Keratinocyte (primary cell): ENCODE results near the gene PDS5B. TPM values are rescaled to one million over a fixed set of nuclear protein-coding genes. Genes with fewer than 3 reads are reported as not detected.

ENCODE experiments used
- DNase-seq: peaks from one replicate; pipeline ENCODE4 v3.0.0-alpha.2; 2011; ENCODE audit warnings: low read depth, missing footprints, low spot score
- FAIRE-seq: peaks from 2 replicates; lab custom pipeline; 2011; peaks lifted over from hg19 to GRCh38; lab: Jason Lieb, UNC
- H2AFZ ChIP-seq: 2 replicates; pipeline ENCODE4 v1.6.0; 2012; ENCODE audit warnings: low read length, control low read depth, inconsistent platforms; ENCODE audit not compliant: control insufficient read depth
- H3K27ac ChIP-seq: 2 replicates; pipeline ENCODE4 v1.5.1; 2011; ENCODE audit warnings: low read length; ENCODE audit not compliant: control insufficient read depth, insufficient read depth
- H3K27me3 ChIP-seq: 3 replicates; pipeline ENCODE4 v1.6.0; 2011; ENCODE audit warnings: low read length; ENCODE audit not compliant: control insufficient read depth, insufficient read depth; ENCODE audit errors: extremely low read depth
- H3K36me3 ChIP-seq, 2 experiments: 2 replicates in 1 of 2; 3 replicates in 1 of 2; pipeline ENCODE4 v1.5.1; 2011; ENCODE audit warnings: low read length in 2 of 2, mild to moderate bottlenecking in 1 of 2; ENCODE audit not compliant: control insufficient read depth in 2 of 2, insufficient read depth in 2 of 2; ENCODE audit errors: extremely low read depth in 1 of 2
- H3K4me1 ChIP-seq: 3 replicates; pipeline ENCODE4 v1.5.1; 2011; ENCODE audit warnings: low read length; ENCODE audit not compliant: control insufficient read depth, insufficient read depth; ENCODE audit errors: extremely low read depth
- H3K4me2 ChIP-seq: 3 replicates; pipeline ENCODE4 v1.6.0; 2011; ENCODE audit warnings: low read depth, low read length; ENCODE audit not compliant: control insufficient read depth, insufficient read depth; ENCODE audit errors: extremely low read depth
- H3K4me3 ChIP-seq, 3 experiments: fragments of 200-600 bp in 1 of 3; sonication (generic) in 1 of 3; 2 replicates in 2 of 3; 3 replicates in 1 of 3; pipeline ENCODE4 v1.5.1; 2011 to 2016; ENCODE audit warnings: low read length in 3 of 3, mild to moderate bottlenecking in 3 of 3, control low read depth in 2 of 3, inconsistent platforms in 1 of 3, low read depth in 1 of 3, mixed read lengths in 1 of 3, mixed run types in 1 of 3, moderate library complexity in 1 of 3; ENCODE audit not compliant: control insufficient read depth in 2 of 3, insufficient read depth in 2 of 3; ENCODE audit errors: extremely low read depth in 1 of 3
- H3K79me2 ChIP-seq: 2 replicates; pipeline ENCODE4 v1.6.0; 2012; ENCODE audit warnings: low read length; ENCODE audit not compliant: control insufficient read depth, insufficient read depth
- H3K9ac ChIP-seq: 3 replicates; pipeline ENCODE4 v1.6.0; 2011; ENCODE audit warnings: low read length; ENCODE audit not compliant: control insufficient read depth, insufficient read depth; ENCODE audit errors: extremely low read depth
- H3K9me1 ChIP-seq: 3 replicates; pipeline ENCODE4 v1.6.0; 2011; ENCODE audit warnings: low read length; ENCODE audit not compliant: control insufficient read depth, insufficient read depth; ENCODE audit errors: extremely low read depth
- H3K9me3 ChIP-seq: 2 replicates; pipeline ENCODE4 v1.5.1; 2012; ENCODE audit warnings: low read depth, low read length; ENCODE audit not compliant: control insufficient read depth
- H4K20me1 ChIP-seq: 3 replicates; pipeline ENCODE4 v1.6.0; 2011; ENCODE audit warnings: low read length; ENCODE audit not compliant: control insufficient read depth, insufficient read depth; ENCODE audit errors: extremely low read depth
- EZH2 ChIP-seq: IDR thresholded peaks from one replicate; pipeline ENCODE4 v1.6.1; 2012; ENCODE audit warnings: inconsistent platforms, mild to moderate bottlenecking, low read length, moderate library complexity
- dilution Hi-C: fragments of 300-500 bp; cut with MboI; formaldehyde crosslinking; loops from one replicate; pipeline ENCODE4 v1.7.0; 2020; ENCODE audit warnings: low sequenced_read_pairs; ENCODE audit not compliant: extremely low pct_ligation_motif_present
- polyA plus RNA-seq, 5 experiments: library from polyadenylated mRNA; depleted of rRNA in 3 of 5; stranded (reverse) in 3 of 5; stranded (forward) in 1 of 5; unstranded in 1 of 5; fragments of >200 nt; gene quantifications; 1 replicate in 1 of 5; 2 replicates in 3 of 5; 3 replicates in 1 of 5; pipeline versions ENCODE4 v1.2.1 to v1.2.3, GENCODE V29; 2011 to 2012; ENCODE audit warnings: missing spikeins in 2 of 5, low read depth in 1 of 5, low replicate concordance in 1 of 5
- TF ChIP-seq, protein P1 (sequence below), 3 experiments: IDR thresholded peaks in 1 of 3; conservative IDR thresholded peaks in 1 of 3; optimal IDR thresholded peaks in 1 of 3; 2 replicates in 2 of 3; 3 replicates in 1 of 3; pipeline versions ENCODE3 to v1.5.1; 2011; ENCODE audit warnings: low read length in 3 of 3, mild to moderate bottlenecking in 3 of 3, moderate library complexity in 2 of 3, control low read depth in 1 of 3, inconsistent platforms in 1 of 3; ENCODE audit not compliant: insufficient read depth in 2 of 3; ENCODE audit errors: extremely low read depth in 1 of 3

PDS5B gene
- polyA plus RNA-seq, 1 donor (not counting 4 experiments of a cell fraction or from before 2014, with no cell fraction given) = 6.9 TPM

DNA sequence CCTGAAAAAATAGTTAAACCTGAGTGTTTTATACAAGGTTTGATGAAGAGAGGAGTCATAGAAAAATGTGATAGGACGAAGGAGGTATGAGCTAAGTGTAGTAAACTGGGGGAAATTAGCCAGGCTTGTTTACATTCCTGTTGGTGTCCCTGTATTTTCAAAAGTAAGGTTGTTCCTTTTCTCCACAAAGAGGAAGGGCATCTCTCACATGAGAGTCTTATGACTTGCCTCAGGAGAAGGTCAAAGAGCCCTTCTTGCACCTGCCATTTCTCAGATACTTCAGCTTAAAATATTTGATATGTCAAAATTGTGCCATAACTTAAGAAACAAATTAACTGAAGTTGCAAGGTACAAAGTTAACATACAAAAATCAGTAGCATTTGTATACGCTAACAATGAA, 44.0 kb upstream of the PDS5B start:
- H2AFZ ChIP-seq = no peak overlapping the region
- H3K4me2 ChIP-seq = no peak overlapping the region
- no peaks in the 10 kb centered on the region for H4K20me1 ChIP-seq
- H3K36me3 ChIP-seq = no peaks in the 10 kb centered on the region
- no peak overlapping the region for H3K9ac ChIP-seq
- H3K4me3 ChIP-seq = no peak overlapping the region
- H3K27me3 ChIP-seq = no peaks in the 10 kb centered on the region
- peaks cover 3% of the 10 kb centered on the region for H3K4me1 ChIP-seq
- no peaks in the 10 kb centered on the region for H3K9me1 ChIP-seq
- FAIRE-seq (no peak), DNase-seq (no peak)
- dilution Hi-C loops = no loop called here
- H3K79me2 ChIP-seq = peaks cover 14% of the 10 kb centered on the region
- no peak for TF ChIP-seq EZH2
- TF ChIP-seq, protein P1, sequence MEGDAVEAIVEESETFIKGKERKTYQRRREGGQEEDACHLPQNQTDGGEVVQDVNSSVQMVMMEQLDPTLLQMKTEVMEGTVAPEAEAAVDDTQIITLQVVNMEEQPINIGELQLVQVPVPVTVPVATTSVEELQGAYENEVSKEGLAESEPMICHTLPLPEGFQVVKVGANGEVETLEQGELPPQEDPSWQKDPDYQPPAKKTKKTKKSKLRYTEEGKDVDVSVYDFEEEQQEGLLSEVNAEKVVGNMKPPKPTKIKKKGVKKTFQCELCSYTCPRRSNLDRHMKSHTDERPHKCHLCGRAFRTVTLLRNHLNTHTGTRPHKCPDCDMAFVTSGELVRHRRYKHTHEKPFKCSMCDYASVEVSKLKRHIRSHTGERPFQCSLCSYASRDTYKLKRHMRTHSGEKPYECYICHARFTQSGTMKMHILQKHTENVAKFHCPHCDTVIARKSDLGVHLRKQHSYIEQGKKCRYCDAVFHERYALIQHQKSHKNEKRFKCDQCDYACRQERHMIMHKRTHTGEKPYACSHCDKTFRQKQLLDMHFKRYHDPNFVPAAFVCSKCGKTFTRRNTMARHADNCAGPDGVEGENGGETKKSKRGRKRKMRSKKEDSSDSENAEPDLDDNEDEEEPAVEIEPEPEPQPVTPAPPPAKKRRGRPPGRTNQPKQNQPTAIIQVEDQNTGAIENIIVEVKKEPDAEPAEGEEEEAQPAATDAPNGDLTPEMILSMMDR (optimal IDR thresholded peaks at IDR 0.05 in 1 of 3, IDR thresholded peaks at IDR 0.05 in 1 of 3, conservative IDR thresholded peaks at IDR 0.05 in 1 of 3; ENCODE audit: extremely low read depth in 1 of 3, insufficient read depth in 2 of 3, low read length in 3 of 3) = no peak
- no peak overlapping the region for H3K27ac ChIP-seq
- no peaks in the 10 kb centered on the region for H3K9me3 ChIP-seq

DNA sequence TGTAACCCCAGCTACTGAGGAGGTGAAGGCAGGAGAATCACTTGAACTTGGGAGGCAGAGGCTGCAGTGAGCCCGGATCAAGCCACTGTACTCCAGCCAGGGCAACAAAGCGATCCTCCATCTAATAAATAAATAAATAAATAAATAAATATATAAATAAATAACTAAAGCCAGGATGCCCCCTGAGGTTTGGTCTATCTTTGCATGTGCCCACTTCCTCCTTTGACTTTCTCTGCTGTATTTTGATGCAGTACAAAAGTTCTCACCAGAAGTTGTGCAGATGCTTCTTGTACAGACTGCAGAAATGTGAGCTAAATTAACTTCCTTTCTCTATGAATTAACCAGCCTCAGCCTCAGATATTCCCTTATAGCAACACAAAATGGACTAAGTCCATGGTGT, 41.2 kb upstream of the PDS5B start:
- no peaks in the 10 kb centered on the region for H3K4me1 ChIP-seq
- no peaks in the 10 kb centered on the region for H3K36me3 ChIP-seq
- H3K4me2 ChIP-seq = no peak overlapping the region
- no peak for DNase-seq
- no peaks in the 10 kb centered on the region for H3K27me3 ChIP-seq
- H3K9me1 ChIP-seq = no peaks in the 10 kb centered on the region
- dilution Hi-C loops = no loop called here
- H4K20me1 ChIP-seq = no peaks in the 10 kb centered on the region
- no peaks in the 10 kb centered on the region for H3K9me3 ChIP-seq
- no peak for FAIRE-seq
- H3K27ac ChIP-seq = no peak overlapping the region
- H2AFZ ChIP-seq = no peak overlapping the region
- no peaks in the 10 kb centered on the region for H3K79me2 ChIP-seq
- TF ChIP-seq, protein P1 (optimal IDR thresholded peaks at IDR 0.05 in 1 of 3, IDR thresholded peaks at IDR 0.05 in 1 of 3, conservative IDR thresholded peaks at IDR 0.05 in 1 of 3; ENCODE audit: extremely low read depth in 1 of 3, insufficient read depth in 2 of 3, low read length in 3 of 3) = no peak
- no peak for TF ChIP-seq EZH2
- no peak overlapping the region for H3K9ac ChIP-seq
- no peak overlapping the region for H3K4me3 ChIP-seq
